NOMO-1 treated with DMSO at 0.1 percent for 48 hours (cell line): ENCODE results near the gene MAP3K14.
A peak's percentile ranks its signal among the peaks of the same experiment; 100 is the strongest.

ENCODE experiments used
- DNase-seq: peaks from one replicate; lab custom pipeline; 2025; ENCODE audit not compliant: unreplicated experiment; lab: John Stamatoyannopoulos, UW

Gene MAP3K14

GRCh38 chr17:45284176-45285140, 32.4 kb downstream of the MAP3K14 start:
- peak; percentile 5 for DNase-seq

DNA sequence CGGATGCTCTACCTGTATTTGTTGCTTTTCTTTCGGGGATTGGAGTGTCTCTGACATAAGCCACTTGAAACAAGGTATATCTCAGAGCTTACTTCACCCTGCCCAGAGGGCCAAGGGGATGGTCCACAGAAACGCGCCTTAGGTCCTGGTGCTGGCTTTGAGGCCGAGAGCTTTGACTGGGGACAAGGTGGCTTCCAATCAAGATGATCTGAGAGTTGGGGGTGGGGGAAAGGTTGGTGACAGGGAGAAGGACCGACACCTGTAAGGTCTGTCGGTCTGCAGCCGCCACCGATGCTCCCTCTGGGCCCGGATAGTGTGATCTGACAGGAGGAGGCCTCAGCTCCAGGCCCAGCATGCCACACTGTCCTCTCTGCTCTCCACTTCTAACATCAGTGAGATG, 33.1 kb downstream of the MAP3K14 start:
- DNase-seq, result no peak

DNA sequence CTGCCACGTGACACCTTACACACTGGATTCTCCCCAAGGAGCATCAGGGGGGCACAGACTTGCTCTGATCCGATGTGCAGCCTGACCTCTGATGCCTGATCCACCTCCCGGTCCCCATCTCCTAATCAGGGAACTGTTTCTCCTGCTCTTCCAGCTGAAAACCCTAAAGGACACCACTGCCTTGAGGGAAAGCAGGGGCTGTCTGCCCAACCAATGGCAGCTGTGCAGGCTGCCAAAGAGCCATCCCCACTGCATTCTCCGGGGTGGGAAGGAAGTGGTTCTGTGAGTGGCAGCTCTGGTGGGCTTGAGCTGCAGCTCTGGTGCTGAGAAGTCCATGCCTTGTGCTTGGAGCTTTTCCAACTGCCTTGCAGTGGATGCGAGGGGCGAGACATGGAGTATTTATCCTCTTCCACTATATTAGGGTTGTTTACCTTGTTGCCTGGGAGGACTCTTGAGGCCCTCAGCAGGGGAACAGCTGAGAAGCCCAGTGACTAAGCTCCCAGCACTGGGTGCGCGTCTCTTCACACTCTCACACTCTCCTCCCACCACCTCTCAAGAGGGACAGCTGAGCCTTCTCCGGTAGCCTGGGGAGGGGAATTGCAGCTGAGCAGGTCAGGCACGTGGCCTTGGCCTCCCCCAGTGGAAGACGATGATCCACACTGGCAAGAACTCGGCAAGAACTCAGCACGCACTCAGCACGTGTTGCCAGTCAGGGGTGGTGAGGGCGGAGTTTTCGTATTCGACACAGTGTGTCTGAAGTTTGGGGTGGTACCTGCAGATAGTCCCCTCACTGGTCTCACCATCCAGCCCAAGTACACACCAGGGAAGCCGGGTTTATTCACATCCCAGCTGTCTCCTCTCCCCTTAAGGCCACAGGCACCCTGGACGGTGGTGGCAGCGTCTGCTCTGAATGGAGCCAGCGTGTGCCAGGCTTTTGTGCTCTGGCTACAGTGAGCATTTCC, 33.9 kb downstream of the MAP3K14 start:
- DNase-seq, result no peak

GRCh38 chr17:45279898-45280297, 36.9 kb downstream of the MAP3K14 start:
- no peak for DNase-seq

DNA sequence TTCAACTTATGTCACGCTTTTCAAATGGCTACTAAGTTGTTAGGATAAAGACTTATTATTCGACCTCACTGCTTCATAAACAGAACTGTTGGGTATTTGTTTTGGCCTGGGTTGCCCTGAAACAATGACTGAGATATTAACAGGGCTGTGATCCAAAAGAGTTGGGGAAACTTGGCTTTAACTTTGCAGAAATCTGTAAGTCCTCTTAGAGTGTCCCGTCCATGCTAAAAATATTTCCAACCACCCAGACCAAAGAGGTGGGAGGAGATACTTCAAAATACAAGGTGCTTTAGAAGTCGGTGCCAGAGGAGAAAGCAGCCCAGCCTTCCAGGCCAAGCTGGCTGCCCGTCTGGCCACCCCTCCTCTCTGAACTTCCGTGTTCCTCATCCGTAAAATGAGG, 38.8 kb downstream of the MAP3K14 start:
- DNase-seq, result no peak

DNA sequence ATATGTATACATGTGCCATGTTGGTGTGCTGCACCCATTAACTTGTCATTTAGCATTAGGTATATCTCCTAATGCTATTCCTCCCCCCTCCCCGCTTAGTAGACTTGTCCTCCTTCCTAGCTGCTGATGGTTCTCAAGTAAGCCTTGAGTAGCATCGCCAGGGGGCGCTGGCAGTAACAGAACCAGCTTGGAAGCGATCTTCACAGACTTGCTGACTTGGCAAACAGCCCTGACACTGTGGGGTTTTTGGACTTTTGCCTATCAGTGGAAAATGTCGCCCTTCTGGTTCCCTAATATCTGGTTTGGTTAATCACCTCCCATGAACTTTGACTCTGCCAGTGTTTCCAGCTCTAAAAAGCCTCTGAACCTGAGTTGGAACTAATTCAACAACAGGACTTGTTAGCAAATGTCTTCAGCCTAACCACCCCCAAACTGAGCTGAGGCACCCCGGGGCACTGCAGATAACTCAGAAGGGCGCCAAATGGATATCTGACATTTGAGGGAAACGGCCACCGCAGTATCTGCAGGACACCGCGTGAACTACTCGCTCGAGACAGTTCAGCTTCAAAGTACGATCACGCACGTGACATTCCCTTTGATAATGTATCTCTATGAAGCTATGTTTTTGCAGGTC, 39.5 kb downstream of the MAP3K14 start:
- DNase-seq, result peak; percentile 80

DNA sequence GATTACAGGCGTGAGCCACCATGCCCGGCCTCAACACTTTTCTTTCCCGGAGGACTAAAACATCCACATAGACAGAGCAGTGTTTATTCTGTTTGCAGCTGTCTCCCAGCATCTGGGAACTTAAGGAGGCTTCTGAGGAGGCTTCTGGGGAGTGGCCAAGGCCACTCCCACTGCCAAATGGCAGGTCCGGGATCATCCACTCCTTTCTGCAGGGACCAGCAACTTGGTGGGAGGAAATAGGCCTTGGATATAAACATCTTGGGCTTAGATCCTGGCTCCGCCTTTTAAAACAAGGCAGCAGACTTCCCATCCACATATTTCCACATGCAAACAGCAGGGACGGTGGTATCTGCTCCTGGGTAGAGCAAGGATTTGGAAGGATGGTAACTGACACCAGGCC, 40.8 kb downstream of the MAP3K14 start:
- no peak for DNase-seq

DNA sequence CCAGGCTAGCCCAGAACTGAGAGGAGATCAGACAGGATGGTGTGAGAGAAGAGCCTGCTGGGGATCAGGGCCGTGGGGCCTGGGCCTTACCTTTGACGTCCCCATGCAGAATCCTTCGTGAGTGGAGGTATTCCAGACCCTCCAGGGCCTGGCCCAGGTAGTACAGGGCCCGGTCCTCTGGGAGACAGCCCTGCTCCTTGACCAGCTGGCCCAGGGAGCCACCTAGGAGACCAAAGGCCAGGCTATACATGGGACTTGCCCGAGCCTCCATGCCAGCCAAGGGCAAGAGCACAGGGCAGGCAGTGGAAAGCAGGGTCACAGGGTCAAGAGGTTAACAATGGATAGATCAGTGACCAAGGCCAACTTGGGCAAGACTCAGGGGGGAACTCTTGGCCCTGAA, 42.8 kb downstream of the MAP3K14 start:
- no peak for DNase-seq

DNA sequence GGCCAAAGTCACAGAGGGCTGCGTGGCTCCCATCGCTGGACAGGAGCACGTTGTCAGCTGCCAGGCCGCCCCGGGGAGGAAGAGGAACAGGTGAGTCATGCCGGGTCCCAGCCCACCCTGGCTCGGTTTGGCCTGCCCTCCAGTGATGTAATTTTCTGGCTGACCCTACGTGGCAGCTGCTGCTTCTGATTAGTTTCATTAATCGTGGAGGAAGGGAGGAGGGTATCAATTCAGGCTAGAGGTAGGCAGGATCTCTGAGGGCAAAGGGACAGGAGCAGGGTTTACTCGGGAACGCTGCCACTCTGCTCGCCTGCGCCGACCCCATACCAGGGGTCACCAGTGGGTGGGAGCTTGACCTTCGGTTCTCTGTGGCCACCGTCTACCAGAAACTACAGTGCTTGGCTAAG, 43.3 kb downstream of the MAP3K14 start:
- DNase-seq, result no peak

- no peak for DNase-seq
Observed at GRCh38 chr17:45271603-45272002, 45.2 kb downstream of the MAP3K14 start.

GRCh38 chr17:45270828-45271418, 45.9 kb downstream of the MAP3K14 start:
- DNase-seq, result peak; percentile 7

GRCh38 chr17:45269912-45270311, 46.9 kb downstream of the MAP3K14 start:
- DNase-seq, result no peak

DNA sequence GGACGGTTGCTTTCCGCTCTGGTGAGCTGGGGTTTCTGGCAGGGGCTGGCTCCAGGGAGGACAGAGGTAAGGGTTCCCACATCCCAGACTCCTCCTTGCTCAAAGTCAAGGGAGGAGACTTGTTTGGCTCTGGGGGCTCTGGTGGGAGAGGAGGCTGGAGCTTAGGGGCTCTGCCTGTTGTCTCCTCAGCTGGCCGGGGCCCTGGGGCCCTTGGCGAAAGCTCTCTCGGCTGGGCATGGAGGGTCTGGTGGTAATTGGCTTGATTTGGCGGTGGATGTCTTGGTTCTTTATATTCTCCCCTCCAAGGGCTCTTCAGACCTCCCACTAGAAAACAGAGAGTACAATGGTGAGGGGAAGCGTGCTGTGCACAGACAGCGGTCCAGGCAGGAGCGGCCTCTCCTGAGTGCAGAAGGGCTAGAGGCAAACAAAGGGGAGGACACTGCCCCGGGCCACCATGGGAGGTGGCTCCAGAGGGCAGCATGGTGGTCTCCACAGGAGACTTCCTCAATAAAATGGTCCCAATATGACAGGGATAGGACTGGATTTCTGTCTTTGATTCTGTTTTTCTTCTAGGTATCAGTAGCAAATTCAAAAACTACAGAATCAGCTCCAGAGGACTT, 49.3 kb downstream of the MAP3K14 start:
- no peak for DNase-seq

GRCh38 chr17:45266372-45266926, 50.4 kb downstream of the MAP3K14 start:
- no peak for DNase-seq

- DNase-seq, result peak; percentile 25
Observed at GRCh38 chr17:45265821-45266220, 51.0 kb downstream of the MAP3K14 start.

DNA sequence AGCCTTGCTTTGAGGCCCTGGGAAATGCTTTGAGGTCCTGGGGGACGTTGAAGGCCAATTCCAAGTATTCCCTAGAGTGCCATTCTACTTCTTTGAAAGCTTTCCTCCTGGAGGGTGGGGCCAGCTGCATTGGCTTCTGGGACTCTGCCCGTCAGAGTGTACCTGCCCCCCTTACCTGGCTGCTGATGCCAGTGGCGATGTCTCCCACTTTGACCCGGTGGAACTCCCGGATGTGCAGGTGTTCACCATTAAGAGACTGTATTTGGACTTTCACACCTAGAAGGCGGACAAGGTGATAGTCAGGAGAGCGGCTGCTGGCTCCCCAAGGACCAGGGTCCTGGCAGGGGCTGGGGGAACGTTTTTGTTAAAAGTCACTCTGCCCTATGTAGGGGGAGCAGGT, 51.8 kb downstream of the MAP3K14 start:
- DNase-seq, result no peak

DNA sequence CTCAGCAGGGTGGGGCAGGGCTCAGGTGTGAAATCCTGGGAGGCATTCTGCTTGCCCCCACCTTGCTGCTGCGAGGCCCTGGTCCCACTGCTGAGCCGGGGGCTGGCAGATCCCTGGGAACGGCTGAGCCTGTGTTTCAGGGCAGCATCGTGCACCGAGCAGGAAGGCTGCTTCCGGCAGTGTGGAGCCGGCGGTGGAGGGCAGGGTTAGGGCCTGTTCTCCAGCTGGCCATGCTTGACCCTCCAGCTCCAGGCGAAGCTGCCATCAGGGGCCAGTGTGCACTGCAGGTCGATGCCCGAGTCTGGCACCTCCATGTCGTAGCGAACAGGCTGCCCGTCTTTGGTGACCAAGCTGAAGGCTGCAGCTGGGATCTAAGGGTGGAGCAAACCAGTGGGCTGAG, 52.4 kb downstream of the MAP3K14 start:
- no peak for DNase-seq

DNA sequence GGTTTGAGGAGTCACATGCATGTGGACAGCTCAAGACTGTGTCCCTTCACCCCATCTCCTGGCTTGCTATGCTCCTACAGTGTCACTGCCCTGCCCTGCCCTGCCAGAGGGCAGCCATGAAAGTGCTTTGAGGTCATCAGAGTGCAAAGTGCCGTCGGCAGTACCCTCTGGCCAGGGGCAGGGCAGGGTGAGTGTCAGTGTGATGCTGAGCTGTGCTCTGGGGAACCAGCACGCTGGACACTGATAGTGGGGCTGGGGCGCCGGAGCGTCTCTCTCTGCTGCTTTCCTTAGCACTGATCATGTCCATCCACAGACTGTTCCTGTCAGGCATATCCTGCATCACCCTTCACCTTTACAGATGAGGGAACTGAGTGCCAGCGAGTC, 53.4 kb downstream of the MAP3K14 start:
- DNase-seq, result no peak

- no peak for DNase-seq
Observed at GRCh38 chr17:45262516-45263476, 54.0 kb downstream of the MAP3K14 start.
